A549 treated with RU486 at 1 μM for 4 hours (cell line): ENCODE data around the gene TMSB4X. TPM values are rescaled to one million over a fixed set of nuclear protein-coding genes. Genes with fewer than 3 reads are reported as not detected.

ENCODE experiments used
- total RNA-seq: library from RNA; stranded (reverse); fragments of 200-300 nt; extraction: Qiagen RNA extraction; gene quantifications from 5 replicates; pipeline ENCODE4 v1.2.3, GENCODE V29; 2022; ENCODE audit warnings: low read depth

The TMSB4X gene
- total RNA-seq: 5,069 to 8,579 TPM (median 6,177 TPM) in 5 replicates

DNA sequence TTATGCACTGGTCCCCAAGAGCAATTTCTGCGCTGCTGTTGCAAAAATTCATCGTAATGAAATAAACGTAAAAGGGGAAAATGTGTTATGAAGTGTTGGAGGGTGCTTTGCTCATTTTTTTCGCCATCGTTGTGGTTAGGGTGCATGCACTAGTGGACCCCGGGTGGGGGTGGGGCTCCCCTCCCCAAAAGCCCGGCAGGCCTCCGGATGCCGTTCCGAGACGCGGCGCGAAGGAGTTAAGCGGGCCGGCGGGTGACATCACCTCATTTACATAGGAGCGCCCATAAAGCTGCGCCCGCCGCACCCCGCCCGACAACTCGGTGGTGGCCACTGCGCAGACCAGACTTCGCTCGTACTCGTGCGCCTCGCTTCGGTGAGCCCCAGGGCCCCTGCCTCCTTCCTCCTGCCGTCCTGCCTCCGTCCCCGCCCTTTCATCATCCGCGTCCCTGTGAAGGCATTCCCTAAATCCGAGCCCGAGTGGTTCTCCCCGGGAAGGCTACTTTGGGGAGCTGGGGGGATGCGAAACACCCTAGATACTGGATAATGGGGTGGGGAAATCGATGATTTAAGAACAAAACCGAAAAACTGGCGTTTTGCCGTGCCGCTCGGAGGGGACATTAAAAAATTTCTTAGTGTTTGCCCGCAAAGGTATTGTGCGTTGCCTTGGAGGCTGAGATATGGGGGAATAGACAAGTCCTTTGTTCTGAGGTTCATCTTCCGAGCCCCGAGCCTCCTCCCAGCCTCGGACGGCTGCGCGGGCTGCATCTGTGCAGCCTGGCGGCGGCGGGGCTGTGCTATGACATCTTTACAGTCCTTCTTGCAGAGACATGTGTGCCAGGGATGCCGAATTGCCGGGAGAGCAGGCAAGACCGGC lies at the start of gene TMSB4X:
Gene TMSB4X (plus strand): TSS at position 315 of the 874 bp plus-strand sequence.

Other genes starting within 250 kb of the TMSB4X start
- gene PRPS2, start 183.7 kb upstream of the TMSB4X start, total RNA-seq: 36.7 to 45.7 TPM (median 43.7 TPM) in 5 replicates
- gene TLR7, start 108.0 kb upstream of the TMSB4X start, total RNA-seq: not detected in 5 replicates
- not detected in 5 replicates for gene TLR8, start 68.5 kb upstream of the TMSB4X start, total RNA-seq
- gene FAM9C, start 69.5 kb downstream of the TMSB4X start, total RNA-seq: not detected in 5 replicates